Loucy (cell line): Measurements from ENCODE around the gene SLC22A4.

ENCODE experiments used
- EZH2phosphoT487 ChIP-seq: fragments of 200-600 bp; IDR thresholded peaks from 2 replicates; pipeline ENCODE4 v1.6.1; 2018; ENCODE audit warnings: antibody characterized with exemption, mild to moderate bottlenecking, moderate library complexity, borderline replicate concordance
- TF ChIP-seq, protein P1 (sequence below): fragments of 200-600 bp; sonication (generic); conservative IDR thresholded peaks from 2 replicates; pipeline ENCODE4 v1.5.1; 2014; ENCODE audit warnings: mild to moderate bottlenecking, antibody characterized with exemption, low read length

DNA sequence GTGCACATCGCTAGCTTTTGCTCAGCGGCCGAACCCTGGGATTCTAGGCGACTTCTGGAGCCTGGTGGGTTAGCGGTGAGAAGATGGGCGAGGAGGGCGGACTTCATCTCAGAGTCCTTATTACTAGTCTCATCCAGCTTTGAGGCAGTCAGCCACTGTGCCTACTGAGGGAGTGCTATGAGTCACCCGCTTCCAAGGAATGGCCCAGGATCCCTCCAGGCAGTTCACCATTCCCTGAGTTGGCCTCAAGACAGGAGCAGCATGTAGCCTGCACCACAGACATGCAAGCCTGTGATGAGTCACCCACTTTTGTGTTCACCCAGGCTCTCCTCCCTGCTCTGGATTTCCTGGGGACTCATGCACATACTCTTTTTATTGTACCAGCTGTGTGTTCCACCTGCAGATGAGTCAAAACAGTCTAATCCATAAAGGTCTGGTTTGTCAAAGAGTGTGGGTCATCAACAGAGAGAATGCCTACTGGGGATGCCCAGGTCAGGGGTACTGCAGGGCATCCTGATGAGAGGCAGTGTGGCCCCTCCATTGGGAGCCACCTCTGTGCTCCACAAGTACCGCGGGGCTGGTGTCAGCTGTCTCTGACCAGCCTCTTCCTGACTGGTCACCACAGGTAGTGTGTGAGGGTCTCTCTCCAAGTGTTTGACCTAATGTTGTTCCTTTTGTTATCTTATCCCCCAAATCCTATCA is 95.5 kb downstream of the SLC22A4 start:
- TF ChIP-seq, protein P1, sequence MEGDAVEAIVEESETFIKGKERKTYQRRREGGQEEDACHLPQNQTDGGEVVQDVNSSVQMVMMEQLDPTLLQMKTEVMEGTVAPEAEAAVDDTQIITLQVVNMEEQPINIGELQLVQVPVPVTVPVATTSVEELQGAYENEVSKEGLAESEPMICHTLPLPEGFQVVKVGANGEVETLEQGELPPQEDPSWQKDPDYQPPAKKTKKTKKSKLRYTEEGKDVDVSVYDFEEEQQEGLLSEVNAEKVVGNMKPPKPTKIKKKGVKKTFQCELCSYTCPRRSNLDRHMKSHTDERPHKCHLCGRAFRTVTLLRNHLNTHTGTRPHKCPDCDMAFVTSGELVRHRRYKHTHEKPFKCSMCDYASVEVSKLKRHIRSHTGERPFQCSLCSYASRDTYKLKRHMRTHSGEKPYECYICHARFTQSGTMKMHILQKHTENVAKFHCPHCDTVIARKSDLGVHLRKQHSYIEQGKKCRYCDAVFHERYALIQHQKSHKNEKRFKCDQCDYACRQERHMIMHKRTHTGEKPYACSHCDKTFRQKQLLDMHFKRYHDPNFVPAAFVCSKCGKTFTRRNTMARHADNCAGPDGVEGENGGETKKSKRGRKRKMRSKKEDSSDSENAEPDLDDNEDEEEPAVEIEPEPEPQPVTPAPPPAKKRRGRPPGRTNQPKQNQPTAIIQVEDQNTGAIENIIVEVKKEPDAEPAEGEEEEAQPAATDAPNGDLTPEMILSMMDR = no peak
- TF ChIP-seq EZH2phosphoT487 = no peak
